ENCODE measurements around the gene WDR54.
"Not testable (repeated sequence)": the region's sequence is repeated elsewhere in the genome, so short reads cannot be mapped to it uniquely, and the experiment has no call there.

The WDR54 gene

GRCh38 chr2:74441690-74442482, 20.4 kb downstream of the WDR54 start, which contains the start of gene RTKN:
Gene RTKN, minus strand, starts transcription at chr2:74441937. Its CDS starts 121 bp downstream, at chr2:74441816.
- no peaks in the 10 kb centered on the region for H3K9me3 ChIP-seq
- no peak for TF ChIP-seq CTCF (IDR thresholded peaks at IDR 0.05)
- H3K36me3 ChIP-seq = no peaks in the 10 kb centered on the region
- peaks cover 98% of the 10 kb centered on the region for H3K27me3 ChIP-seq
- H3K4me3 ChIP-seq (ENCODE audit: low read depth in 1 of 2, low read length in 1 of 2) = peak within 1 kb of the TSS in 1 of 2 experiments; percentile 42
- peaks cover 14 to 19% of the 10 kb centered on the region in 2 experiments for H3K4me1 ChIP-seq (ENCODE audit: control insufficient read depth in 1 of 2, insufficient read depth in 1 of 2, low read depth in 1 of 2, low read length in 1 of 2)
- H3K27ac ChIP-seq = no peak within 1 kb of the TSS

GRCh38 chr2:74442483-74443297, 21.2 kb downstream of the WDR54 start:
- Histone ChIP-seq H3K4me1 (ENCODE audit: control insufficient read depth in 1 of 2, insufficient read depth in 1 of 2, low read depth in 1 of 2, low read length in 1 of 2) (peaks cover 14 to 19% of the 10 kb centered on the region in 2 experiments), H3K27me3 (peaks cover 100% of the 10 kb centered on the region)
- not testable (repeated sequence) for H3K36me3 ChIP-seq; H3K9me3 ChIP-seq; H3K27ac ChIP-seq; H3K4me3 ChIP-seq (ENCODE audit: low read depth in 1 of 2, low read length in 1 of 2)

GRCh38 chr2:74444498-74445318, 23.2 kb downstream of the WDR54 start:
- H3K4me1 ChIP-seq (ENCODE audit: control insufficient read depth in 1 of 2, insufficient read depth in 1 of 2, low read depth in 1 of 2, low read length in 1 of 2) = peaks cover 14 to 19% of the 10 kb centered on the region in 2 experiments
- H3K9me3 ChIP-seq = no peaks in the 10 kb centered on the region
- no peaks in the 10 kb centered on the region for H3K36me3 ChIP-seq
- H3K27ac ChIP-seq = no peak overlapping the region
- peaks cover 84% of the 10 kb centered on the region for H3K27me3 ChIP-seq
- H3K4me3 ChIP-seq (ENCODE audit: low read depth in 1 of 2, low read length in 1 of 2) = no peak overlapping the region
- TF ChIP-seq CTCF (IDR thresholded peaks at IDR 0.05) = no peak

GRCh38 chr2:74447230-74447999, 25.9 kb downstream of the WDR54 start:
- no peak overlapping the region for H3K27ac ChIP-seq
- no peaks in the 10 kb centered on the region for H3K9me3 ChIP-seq
- H3K27me3 ChIP-seq = peaks cover 63% of the 10 kb centered on the region
- no peaks in the 10 kb centered on the region for H3K4me1 ChIP-seq (ENCODE audit: control insufficient read depth in 1 of 2, insufficient read depth in 1 of 2, low read depth in 1 of 2, low read length in 1 of 2)
- no peak overlapping the region for H3K4me3 ChIP-seq (ENCODE audit: low read depth in 1 of 2, low read length in 1 of 2)
- TF ChIP-seq CTCF (IDR thresholded peaks at IDR 0.05) = no peak
- H3K36me3 ChIP-seq = no peaks in the 10 kb centered on the region

- no peak overlapping the region for H3K27ac ChIP-seq
- peaks cover 49% of the 10 kb centered on the region for H3K27me3 ChIP-seq
- no peaks in the 10 kb centered on the region for H3K4me1 ChIP-seq (ENCODE audit: control insufficient read depth in 1 of 2, insufficient read depth in 1 of 2, low read depth in 1 of 2, low read length in 1 of 2)
- H3K9me3 ChIP-seq = no peaks in the 10 kb centered on the region
- no peaks in the 10 kb centered on the region for H3K36me3 ChIP-seq
- no peak overlapping the region for H3K4me3 ChIP-seq (ENCODE audit: low read depth in 1 of 2, low read length in 1 of 2)
- no peak for TF ChIP-seq CTCF (IDR thresholded peaks at IDR 0.05)
These were observed 27.2 kb downstream of the WDR54 start for GRCh38 chr2:74448771-74449170.
